RWPE2 (cell line): Measurements from ENCODE around the gene MRO.
A peak's percentile ranks its signal among the peaks of the same experiment; 100 is the strongest.

Experiments
- ATAC-seq: fragments of 200-7000 bp; cut with Tn5 transposase; 3 replicates; pipeline ENCODE4 v1.9.1; 2021; ENCODE audit warnings: low read depth
- DNase-seq: peaks from one replicate; pipeline ENCODE4 v3.0.0-alpha.2; 2020; ENCODE audit warnings: low spot score
- H3K27ac ChIP-seq: fragments of 450-650 bp; 2 replicates; pipeline ENCODE4 v1.5.1; 2017; ENCODE audit warnings: mild to moderate bottlenecking; ENCODE audit not compliant: poor library complexity, severe bottlenecking
- H3K27me3 ChIP-seq: fragments of 250-450 bp; sonication (Bioruptor Pico); 2 replicates; pipeline ENCODE4 v1.5.1; 2021; ENCODE audit warnings: mild to moderate bottlenecking, moderate library complexity; ENCODE audit not compliant: insufficient read depth, poor library complexity, severe bottlenecking
- H3K36me3 ChIP-seq: fragments of 250-450 bp; sonication (Bioruptor Pico); 2 replicates; pipeline ENCODE4 v1.5.1; 2020; ENCODE audit warnings: low read depth, mild to moderate bottlenecking, moderate library complexity
- H3K4me1 ChIP-seq: fragments of 250-450 bp; sonication (Bioruptor Pico); 2 replicates; pipeline ENCODE4 v1.5.1; 2021; ENCODE audit warnings: mild to moderate bottlenecking, moderate library complexity; ENCODE audit not compliant: insufficient read depth, poor library complexity, severe bottlenecking
- H3K4me3 ChIP-seq: fragments of 250-450 bp; sonication (Bioruptor Pico); 2 replicates; pipeline ENCODE4 v1.5.1; 2021; ENCODE audit warnings: mild to moderate bottlenecking, moderate library complexity; ENCODE audit not compliant: severe bottlenecking
- H3K9me3 ChIP-seq: fragments of 250-450 bp; sonication (Bioruptor Pico); 2 replicates; pipeline ENCODE4 v1.5.1; 2021; ENCODE audit warnings: mild to moderate bottlenecking, moderate library complexity; ENCODE audit not compliant: severe bottlenecking
- CTCF ChIP-seq: fragments of 450-650 bp; IDR thresholded peaks from one replicate; pipeline ENCODE4 v1.5.1; 2017; ENCODE audit warnings: mild to moderate bottlenecking, moderate library complexity; ENCODE audit not compliant: poor library complexity, severe bottlenecking

The MRO gene

GRCh38 chr18:50807176-50807575, 12.6 kb downstream of the MRO start:
- DNase-seq (no peak), ATAC-seq (no peak)
- H3K9me3 ChIP-seq: no peaks in the 10 kb centered on the region
- H3K27me3 ChIP-seq: no peaks in the 10 kb centered on the region
- no peak overlapping the region for H3K27ac ChIP-seq
- H3K4me3 ChIP-seq: no peak overlapping the region
- no peak for TF ChIP-seq CTCF
- H3K4me1 ChIP-seq: no peaks in the 10 kb centered on the region
- no peaks in the 10 kb centered on the region for H3K36me3 ChIP-seq

DNA sequence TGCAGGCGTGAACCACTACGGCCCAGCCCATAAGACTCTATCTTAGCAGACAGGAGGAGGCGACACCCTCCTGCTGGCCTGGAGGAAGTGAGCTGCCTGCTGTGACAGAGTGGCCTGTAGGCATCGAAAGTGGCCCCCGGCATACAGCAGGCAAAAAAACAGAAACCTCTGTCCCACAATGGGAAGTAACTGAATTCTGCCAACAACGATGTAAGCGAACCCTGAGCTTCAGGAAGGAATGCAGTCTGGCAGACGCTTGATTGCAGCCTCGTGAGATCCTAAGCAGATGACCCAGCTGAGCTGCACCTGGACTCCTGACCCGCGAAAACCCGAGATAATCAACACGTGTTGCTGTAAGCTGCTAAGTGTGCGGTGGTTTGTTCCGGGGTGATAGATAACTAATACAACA, 13.6 kb downstream of the MRO start:
- no peak for DNase-seq
- Histone ChIP-seq H3K36me3 (no peaks in the 10 kb centered on the region), H3K4me3 (no peak overlapping the region), H3K27ac (no peak overlapping the region), H3K27me3 (no peaks in the 10 kb centered on the region), H3K9me3 (no peaks in the 10 kb centered on the region), H3K4me1 (no peaks in the 10 kb centered on the region)
- ATAC-seq: no peak
- TF ChIP-seq CTCF: no peak

GRCh38 chr18:50805732-50806131, 14.1 kb downstream of the MRO start:
- TF ChIP-seq CTCF: no peak
- Histone ChIP-seq H3K27ac (no peak overlapping the region), H3K4me1 (no peaks in the 10 kb centered on the region), H3K9me3 (no peaks in the 10 kb centered on the region), H3K4me3 (no peak overlapping the region), H3K36me3 (no peaks in the 10 kb centered on the region), H3K27me3 (no peaks in the 10 kb centered on the region)
- ATAC-seq: no peak
- DNase-seq: no peak

DNA sequence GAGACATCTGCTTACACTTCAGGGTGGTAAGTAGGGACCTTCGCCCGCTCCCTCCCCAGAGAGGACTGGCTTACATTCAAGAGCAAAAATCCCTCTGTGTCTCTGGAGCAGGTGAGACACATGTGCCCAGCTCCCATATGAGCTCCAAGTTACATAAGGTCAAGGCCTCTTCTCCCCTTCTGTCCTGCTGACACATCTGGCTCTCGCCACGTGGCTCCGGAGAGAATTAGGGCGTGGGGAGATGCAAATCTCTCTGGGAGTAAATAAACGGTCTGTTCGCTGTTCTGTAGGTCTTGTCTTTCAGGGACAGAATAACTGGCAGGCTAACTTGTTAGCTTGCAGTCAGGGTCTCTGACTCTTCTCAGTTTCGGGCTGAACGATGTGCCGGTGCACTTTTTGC, 16.2 kb downstream of the MRO start:
- Histone ChIP-seq H3K27me3 (no peaks in the 10 kb centered on the region), H3K36me3 (no peaks in the 10 kb centered on the region), H3K27ac (no peak overlapping the region), H3K4me3 (no peak overlapping the region), H3K4me1 (no peaks in the 10 kb centered on the region), H3K9me3 (no peaks in the 10 kb centered on the region)
- no peak for TF ChIP-seq CTCF
- no peak for DNase-seq
- no peak for ATAC-seq

GRCh38 chr18:50802141-50802540, 17.7 kb downstream of the MRO start:
- DNase-seq (no peak), ATAC-seq (0 out of 3 replicates have a peak, but pooled peaks have one; percentile 21)
- H3K27ac ChIP-seq: no peak overlapping the region
- H3K9me3 ChIP-seq: no peaks in the 10 kb centered on the region
- no peaks in the 10 kb centered on the region for H3K4me1 ChIP-seq
- no peaks in the 10 kb centered on the region for H3K36me3 ChIP-seq
- H3K27me3 ChIP-seq: no peaks in the 10 kb centered on the region
- TF ChIP-seq CTCF: no peak
- no peak overlapping the region for H3K4me3 ChIP-seq
